Epithelial cell of proximal tubule (primary cell): ENCODE measurements around the gene DOK7. TPM values are rescaled to one million over a fixed set of nuclear protein-coding genes. Genes with fewer than 3 reads are reported as not detected.

ENCODE experiments used
- DNase-seq: peaks from one replicate; pipeline ENCODE4 v3.0.0-alpha.2; 2011; ENCODE audit warnings: low read depth
- H3K4me3 ChIP-seq: 2 replicates; pipeline ENCODE4 v1.5.1; 2011; ENCODE audit warnings: low read depth, mild to moderate bottlenecking, low read length
- total RNA-seq: library from RNA; depleted of rRNA; stranded (reverse); fragments of >200 nt; gene quantifications from 2 replicates; pipeline ENCODE4 v1.2.3, GENCODE V29; 2015
- TF ChIP-seq, protein P1 (sequence below): conservative IDR thresholded peaks from 2 replicates; pipeline ENCODE4 v1.5.1; 2012; ENCODE audit warnings: low read depth, mild to moderate bottlenecking, low read length

The DOK7 gene
- total RNA-seq, 1 donor from 2014 or later: 0.81 TPM

DNA sequence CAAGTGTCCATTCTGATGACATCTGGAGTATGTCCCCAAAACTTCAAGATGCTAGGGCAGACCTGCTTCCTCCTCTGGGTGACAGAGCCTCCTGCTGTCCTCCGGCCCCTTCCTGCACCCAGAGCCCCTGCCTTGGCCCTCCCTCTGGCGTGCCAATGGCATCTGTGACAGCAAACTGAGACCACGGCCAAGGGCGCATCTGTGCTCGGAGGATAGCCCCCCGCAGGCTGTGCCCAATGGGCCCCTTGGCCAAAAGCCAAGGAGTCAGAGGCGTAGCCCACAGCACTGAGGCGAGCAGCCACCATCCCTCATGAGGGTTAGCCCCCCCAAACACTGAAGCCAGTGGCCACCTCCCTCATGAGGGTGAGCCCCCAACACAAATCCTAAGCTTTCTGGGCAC is 61.2 kb downstream of the DOK7 start:
- DNase-seq: no peak
- no peak overlapping the region for H3K4me3 ChIP-seq
- TF ChIP-seq, protein P1, sequence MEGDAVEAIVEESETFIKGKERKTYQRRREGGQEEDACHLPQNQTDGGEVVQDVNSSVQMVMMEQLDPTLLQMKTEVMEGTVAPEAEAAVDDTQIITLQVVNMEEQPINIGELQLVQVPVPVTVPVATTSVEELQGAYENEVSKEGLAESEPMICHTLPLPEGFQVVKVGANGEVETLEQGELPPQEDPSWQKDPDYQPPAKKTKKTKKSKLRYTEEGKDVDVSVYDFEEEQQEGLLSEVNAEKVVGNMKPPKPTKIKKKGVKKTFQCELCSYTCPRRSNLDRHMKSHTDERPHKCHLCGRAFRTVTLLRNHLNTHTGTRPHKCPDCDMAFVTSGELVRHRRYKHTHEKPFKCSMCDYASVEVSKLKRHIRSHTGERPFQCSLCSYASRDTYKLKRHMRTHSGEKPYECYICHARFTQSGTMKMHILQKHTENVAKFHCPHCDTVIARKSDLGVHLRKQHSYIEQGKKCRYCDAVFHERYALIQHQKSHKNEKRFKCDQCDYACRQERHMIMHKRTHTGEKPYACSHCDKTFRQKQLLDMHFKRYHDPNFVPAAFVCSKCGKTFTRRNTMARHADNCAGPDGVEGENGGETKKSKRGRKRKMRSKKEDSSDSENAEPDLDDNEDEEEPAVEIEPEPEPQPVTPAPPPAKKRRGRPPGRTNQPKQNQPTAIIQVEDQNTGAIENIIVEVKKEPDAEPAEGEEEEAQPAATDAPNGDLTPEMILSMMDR: no peak

DNA sequence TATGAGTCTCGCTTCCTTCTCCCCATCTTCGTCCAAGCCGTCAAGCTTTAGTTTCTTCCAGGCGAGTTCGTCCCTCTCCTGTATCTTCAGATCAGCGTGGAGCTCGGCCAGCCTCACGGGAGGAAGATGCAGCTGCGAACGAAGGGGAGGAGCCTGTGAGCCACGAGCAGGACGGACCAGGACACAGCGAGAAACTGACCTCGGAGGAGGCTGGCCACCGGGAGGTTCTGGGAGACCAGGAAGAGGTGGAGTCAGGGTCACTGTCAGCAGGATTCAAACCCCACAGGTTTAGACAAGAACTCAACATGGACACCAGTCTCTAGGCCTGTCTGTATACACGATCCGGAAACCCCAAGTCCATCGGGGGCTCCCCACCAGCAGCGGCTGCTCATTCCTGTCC is 61.8 kb downstream of the DOK7 start:
- DNase-seq: no peak
- no peak overlapping the region for H3K4me3 ChIP-seq
- TF ChIP-seq, protein P1: no peak

DNA sequence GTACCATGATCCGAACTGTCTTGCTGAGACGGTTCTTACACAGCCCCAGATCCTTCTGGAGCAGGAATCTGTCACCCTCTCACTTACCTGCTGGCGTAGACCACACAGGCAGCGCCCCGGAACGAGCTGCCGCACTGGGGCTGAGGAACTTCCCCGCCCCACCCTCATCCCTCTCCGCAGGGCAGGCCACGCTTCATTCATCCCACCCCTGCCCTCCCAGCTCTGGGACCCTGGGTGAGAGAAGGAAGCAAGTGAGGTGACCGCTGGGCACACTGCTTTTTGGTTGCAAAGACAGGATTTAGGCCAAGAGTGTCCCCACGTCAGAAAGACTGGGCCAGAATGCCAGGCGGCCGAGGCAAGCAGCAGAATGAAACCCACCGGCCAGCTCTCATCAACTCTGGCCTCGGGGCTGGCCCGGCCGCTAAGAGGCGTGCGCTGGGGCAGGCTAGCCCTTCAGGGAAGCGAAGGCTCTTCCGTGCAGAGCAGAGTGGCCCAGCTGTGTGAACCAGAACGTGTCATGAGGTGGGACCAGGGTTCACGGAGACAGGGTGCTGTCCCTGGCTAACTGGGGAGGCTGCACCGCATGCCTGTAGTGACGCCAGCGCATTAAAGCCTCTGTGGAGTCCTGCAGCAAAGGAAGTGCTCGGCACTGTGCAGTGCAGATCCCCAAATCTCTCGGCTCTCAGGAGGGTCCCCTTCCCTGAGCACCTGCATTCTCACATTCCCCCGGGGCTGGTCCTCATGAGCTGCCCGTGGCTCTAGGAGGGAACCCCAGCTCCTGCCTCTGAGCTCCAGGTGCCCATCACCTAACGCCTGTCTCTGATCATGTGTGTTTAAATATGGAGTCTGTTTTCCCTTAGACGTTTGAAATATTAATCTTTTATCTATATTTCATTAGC is 62.7 kb downstream of the DOK7 start:
- DNase-seq: no peak
- H3K4me3 ChIP-seq: no peak overlapping the region
- TF ChIP-seq, protein P1: no peak

DNA sequence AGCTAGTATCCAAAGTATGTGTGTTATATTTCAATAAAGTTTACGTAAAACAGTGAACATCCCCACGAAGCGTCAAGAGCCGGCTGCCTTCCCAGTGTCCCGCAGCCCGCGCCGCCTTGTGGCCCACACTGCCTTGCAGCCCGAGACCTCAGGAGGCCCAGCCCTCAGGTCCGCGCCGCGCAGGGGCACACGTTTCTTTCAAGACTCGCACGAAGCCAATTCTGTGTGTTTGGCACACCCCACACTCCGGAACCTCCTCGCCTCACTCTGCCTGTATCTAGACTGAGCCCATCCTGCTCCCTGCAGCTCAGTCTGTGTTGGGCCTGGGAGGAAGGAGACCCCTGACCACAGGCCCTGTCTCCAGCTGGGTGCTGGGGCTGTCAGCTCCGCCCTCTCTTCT is 63.4 kb downstream of the DOK7 start:
- H3K4me3 ChIP-seq: no peak overlapping the region
- no peak for DNase-seq
- TF ChIP-seq, protein P1: no peak

DNA sequence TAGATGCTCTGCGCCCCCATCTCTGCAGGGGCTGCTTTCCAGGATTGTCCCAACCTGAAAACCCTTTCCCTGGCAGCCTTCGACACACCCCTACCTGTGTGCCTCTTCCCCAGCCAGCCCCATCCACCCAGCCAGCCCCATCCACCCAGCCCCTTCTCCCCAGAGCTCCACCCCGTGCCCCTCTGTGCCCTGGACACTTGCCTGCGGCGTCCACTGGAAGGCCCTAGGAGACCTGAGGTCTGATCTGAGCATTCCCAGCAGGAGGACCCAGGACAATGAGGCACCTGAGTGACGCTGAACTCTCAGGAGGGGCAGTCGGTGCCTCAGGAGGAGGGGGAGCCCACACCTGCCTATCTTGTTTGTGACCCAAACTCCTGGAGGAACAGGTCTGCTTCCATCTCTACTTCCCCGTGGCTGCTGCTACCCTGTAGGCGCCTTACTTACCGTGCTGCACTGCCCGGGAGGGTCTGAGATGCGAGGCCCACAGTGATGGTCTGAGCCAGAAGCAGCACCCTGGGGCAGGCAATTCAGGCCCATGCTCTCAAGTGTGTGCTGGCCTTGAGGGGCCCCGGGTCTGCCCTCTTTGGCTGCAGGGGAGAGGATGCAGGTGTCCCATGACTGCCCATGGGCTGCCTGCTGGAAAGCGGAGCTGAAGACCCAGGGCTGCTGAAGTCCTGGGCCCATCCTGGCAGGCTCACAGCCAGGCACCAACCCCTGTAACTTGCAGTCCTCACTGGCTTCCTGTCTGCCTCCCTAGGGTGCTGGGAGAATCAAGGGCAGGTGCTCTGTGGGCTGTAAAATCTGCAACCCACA is 64.2 kb downstream of the DOK7 start:
- no peak overlapping the region for H3K4me3 ChIP-seq
- TF ChIP-seq, protein P1: no peak
- no peak for DNase-seq

DNA sequence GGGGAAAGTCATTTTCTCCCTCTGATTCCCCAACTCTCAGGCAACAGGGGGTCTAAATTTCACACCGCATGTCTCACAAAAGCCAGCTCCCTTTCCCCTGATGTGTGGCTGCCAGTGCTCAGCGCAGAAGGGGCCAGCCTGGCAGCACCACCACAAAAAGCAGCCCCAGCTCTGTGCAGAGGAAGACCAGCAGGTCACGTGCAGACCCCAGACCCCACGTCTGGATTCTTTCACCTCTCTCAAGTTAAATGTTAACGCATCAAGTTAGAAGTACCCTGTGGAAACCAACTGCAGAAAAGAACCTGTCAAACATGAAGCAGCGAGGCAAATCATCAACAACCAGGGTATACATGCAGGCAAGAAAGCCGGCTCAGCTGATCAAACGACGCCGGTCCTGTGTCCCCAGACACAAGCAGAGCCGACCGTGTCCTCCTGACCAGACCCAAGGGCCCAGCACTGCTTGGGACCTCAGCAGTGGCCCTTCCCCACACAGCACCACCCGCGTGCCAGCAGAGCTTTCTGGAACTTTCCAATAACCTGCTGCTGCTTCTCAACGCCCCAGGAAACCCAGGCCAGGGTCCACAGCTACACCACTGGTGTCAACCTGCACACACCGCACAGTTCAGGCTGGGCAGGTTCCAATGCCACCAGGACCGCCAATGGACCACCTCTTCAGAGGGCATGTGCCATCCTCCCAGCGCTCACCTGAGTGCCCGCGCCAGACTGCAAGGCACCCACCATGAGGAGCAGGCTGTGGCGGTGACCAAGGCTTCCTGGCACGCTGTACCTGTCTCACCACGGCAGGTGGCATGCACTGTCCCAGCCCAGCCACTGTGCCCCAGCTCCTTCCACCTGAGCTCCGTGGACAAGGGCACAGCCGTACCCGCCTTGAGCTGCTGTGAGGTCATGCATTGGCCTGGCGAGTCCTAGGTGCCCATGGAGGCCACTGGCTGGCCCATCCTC is 65.1 kb downstream of the DOK7 start:
- H3K4me3 ChIP-seq: no peak overlapping the region
- TF ChIP-seq, protein P1: no peak
- no peak for DNase-seq
